Measurements from ENCODE around the gene NRP1. TPM values are rescaled to one million over a fixed set of nuclear protein-coding genes. Genes with fewer than 3 reads are reported as not detected.

NRP1 gene
- total RNA-seq, 4 donors from 2014 or later: 47.1 to 286 (median 111) TPM

DNA sequence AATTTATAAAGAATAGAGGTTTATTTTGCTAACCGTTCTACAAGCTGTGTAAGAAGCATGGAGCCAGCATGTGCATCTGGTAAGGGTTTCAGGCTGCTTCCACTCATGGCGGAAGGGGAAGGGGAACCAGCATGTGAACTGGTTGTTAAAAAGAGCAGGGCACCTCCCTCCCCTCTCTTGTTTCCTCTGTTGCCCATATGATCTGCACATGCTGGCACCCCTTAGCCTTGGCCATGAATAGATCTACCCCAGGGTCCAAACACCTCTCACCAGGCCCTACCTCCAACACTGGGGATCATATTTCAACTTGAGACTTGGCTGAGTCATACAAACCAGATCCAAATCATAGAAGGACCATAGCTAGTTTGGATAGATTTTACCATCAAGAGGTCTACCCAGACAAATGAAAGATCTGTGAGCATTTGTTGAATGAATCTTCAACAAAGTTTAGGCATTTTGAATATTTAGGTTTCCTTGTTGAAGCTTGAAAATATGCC lies 36.0 kb upstream of the NRP1 start:
- H3K4me1 ChIP-seq: no peaks in the 10 kb centered on the region
- H3K36me3 ChIP-seq: no peaks in the 10 kb centered on the region
- DNase-seq: no peak
- TF ChIP-seq, protein P1, sequence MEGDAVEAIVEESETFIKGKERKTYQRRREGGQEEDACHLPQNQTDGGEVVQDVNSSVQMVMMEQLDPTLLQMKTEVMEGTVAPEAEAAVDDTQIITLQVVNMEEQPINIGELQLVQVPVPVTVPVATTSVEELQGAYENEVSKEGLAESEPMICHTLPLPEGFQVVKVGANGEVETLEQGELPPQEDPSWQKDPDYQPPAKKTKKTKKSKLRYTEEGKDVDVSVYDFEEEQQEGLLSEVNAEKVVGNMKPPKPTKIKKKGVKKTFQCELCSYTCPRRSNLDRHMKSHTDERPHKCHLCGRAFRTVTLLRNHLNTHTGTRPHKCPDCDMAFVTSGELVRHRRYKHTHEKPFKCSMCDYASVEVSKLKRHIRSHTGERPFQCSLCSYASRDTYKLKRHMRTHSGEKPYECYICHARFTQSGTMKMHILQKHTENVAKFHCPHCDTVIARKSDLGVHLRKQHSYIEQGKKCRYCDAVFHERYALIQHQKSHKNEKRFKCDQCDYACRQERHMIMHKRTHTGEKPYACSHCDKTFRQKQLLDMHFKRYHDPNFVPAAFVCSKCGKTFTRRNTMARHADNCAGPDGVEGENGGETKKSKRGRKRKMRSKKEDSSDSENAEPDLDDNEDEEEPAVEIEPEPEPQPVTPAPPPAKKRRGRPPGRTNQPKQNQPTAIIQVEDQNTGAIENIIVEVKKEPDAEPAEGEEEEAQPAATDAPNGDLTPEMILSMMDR (IDR thresholded peaks at IDR 0.05): no peak
- TF ChIP-seq POLR2A (IDR thresholded peaks at IDR 0.05): no peak
- no peak overlapping the region for H3K27ac ChIP-seq
- H3K9me3 ChIP-seq: no peaks in the 10 kb centered on the region
- H3K27me3 ChIP-seq: no peaks in the 10 kb centered on the region
- no peak overlapping the region for H3K4me3 ChIP-seq
- intact Hi-C loops (cut with DNase I; ENCODE audit: low total_unique reads): no loop called here

DNA sequence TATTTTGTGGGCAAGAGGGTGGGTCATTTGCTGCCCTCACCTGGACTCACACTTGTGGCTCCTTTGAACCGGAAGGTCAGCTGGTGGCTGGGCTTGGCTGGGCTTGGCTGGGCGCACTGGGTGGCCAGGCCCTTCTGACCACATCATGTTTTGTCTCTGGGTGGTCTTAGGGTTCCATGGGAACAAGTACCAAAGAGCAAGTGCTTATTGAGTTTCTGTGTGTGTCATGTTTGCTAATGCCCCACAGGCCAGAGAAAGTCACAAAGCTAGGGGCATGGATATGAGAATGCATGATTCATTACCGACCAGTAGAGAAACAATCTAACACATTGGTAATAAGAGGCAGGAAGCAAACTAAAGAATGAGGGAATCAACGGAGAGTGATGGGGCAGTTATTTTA lies 33.6 kb upstream of the NRP1 start:
- intact Hi-C loops (cut with DNase I; ENCODE audit: low total_unique reads): no loop called here
- no peak for DNase-seq

DNA sequence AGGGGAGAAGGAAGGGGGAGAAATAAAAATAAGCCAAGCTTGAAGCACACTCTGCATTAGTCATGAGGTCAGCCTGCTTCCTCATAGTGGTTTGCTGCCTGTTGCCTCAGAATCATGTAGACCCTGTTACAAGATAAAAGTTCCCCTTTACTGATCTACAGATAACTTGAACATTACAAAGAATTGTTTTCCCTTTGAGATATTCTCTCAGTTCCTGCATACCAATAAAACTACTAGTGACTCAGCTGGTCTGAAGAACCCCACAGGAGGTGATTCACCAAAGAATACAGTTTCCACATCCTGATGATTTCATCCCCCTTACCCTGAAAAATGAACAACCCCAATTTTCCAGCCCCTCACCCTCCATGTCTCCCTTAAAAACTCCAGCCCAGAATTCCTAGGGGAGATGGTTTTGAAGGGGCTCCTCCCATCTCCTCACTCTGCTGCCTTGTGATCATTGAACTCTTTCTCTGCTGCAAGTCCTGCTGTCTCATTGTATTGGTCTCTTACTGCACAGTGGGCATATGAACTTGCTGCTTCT lies 31.5 kb upstream of the NRP1 start:
- H3K27me3 ChIP-seq: no peaks in the 10 kb centered on the region
- intact Hi-C loops (cut with DNase I; ENCODE audit: low total_unique reads): no loop called here
- TF ChIP-seq POLR2A (IDR thresholded peaks at IDR 0.05): no peak
- TF ChIP-seq, protein P1 (IDR thresholded peaks at IDR 0.05): no peak
- DNase-seq: no peak
- no peaks in the 10 kb centered on the region for H3K36me3 ChIP-seq
- no peaks in the 10 kb centered on the region for H3K9me3 ChIP-seq
- H3K27ac ChIP-seq: no peak overlapping the region
- no peaks in the 10 kb centered on the region for H3K4me1 ChIP-seq
- H3K4me3 ChIP-seq: no peak overlapping the region

More for the DNA sequence above, 33.6 kb upstream of the NRP1 start:
- TF ChIP-seq POLR2A (IDR thresholded peaks at IDR 0.05): no peak
- TF ChIP-seq, protein P1 (IDR thresholded peaks at IDR 0.05): no peak
- Histone ChIP-seq H3K9me3 (no peaks in the 10 kb centered on the region), H3K36me3 (no peaks in the 10 kb centered on the region), H3K4me1 (no peaks in the 10 kb centered on the region), H3K27ac (no peak overlapping the region), H3K27me3 (no peaks in the 10 kb centered on the region), H3K4me3 (no peak overlapping the region)

DNA sequence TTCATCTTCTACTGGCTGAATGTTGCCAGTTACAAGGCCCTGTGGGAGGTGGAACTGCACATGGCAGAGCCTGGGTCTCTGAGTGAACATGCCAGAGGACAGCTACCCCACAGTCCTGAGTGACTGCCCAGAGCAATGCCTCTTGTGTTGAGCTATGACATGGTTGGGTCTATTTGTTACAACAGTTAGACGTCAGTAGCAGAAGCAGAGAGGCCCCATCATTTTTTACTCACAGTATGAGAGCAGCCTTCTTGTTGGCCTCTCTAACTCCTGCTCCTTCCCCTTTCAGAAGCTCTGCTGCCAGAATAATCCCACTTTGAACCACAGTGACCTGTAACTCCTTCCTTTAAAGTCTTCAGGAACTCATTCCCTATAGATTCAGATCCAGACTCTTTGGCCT lies 30.8 kb upstream of the NRP1 start:
- no peak overlapping the region for H3K27ac ChIP-seq

DNA sequence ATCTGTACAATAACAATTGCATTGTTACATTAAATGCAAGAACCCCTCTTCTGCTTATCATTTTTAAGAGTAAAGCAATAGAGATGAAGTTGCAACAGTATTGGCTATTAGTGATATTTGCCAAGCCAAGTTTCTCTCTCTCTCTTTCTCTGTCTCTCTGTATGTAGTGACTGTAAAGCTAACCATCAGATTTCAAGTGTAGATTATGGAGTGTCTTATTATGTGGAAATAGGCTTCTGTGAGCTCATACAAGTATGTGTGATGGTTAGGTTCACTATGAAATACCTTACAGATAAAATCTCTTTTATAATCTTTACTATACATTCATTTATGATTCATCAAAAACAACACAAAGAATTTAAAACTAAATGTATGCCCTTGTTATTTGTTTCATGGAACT lies 28.6 kb upstream of the NRP1 start:
- Histone ChIP-seq H3K4me1 (no peaks in the 10 kb centered on the region), H3K9me3 (no peaks in the 10 kb centered on the region), H3K4me3 (no peak overlapping the region), H3K36me3 (no peaks in the 10 kb centered on the region), H3K27me3 (no peaks in the 10 kb centered on the region), H3K27ac (no peak overlapping the region)
- DNase-seq: no peak
- TF ChIP-seq POLR2A (IDR thresholded peaks at IDR 0.05): no peak
- TF ChIP-seq, protein P1 (IDR thresholded peaks at IDR 0.05): no peak
- intact Hi-C loops (cut with DNase I; ENCODE audit: low total_unique reads): no loop called here

More for the DNA sequence above, 30.8 kb upstream of the NRP1 start:
- H3K36me3 ChIP-seq: no peaks in the 10 kb centered on the region
- no peak overlapping the region for H3K4me3 ChIP-seq
- no peak for TF ChIP-seq POLR2A (IDR thresholded peaks at IDR 0.05)
- TF ChIP-seq, protein P1 (IDR thresholded peaks at IDR 0.05): no peak
- no peaks in the 10 kb centered on the region for H3K4me1 ChIP-seq
- intact Hi-C loops (cut with DNase I; ENCODE audit: low total_unique reads): no loop called here
- DNase-seq: no peak
- no peaks in the 10 kb centered on the region for H3K27me3 ChIP-seq
- H3K9me3 ChIP-seq: no peaks in the 10 kb centered on the region
